HEK293T (cell line): Measurements from ENCODE around the gene EGLN3.
"Not testable (repeated sequence)": the region's sequence is repeated elsewhere in the genome, so short reads cannot be mapped to it uniquely, and the experiment has no call there.

Experiments used
- CTCF ChIA-PET: fragments of 350-600 bp; formaldehyde crosslinking; extraction: SDS; loops from one replicate; lab custom pipeline; 2021; ENCODE audit warnings: antibody characterized with exemption, inconsistent platforms; lab: Yijun Ruan, JAX
- POLR2A ChIA-PET: fragments of 350-600 bp; formaldehyde crosslinking; extraction: SDS; loops from one replicate; lab custom pipeline; 2020; ENCODE audit warnings: antibody characterized with exemption, inconsistent platforms; lab: Yijun Ruan, JAX
- DNase-seq: peaks from one replicate; pipeline ENCODE4 v3.0.0; 2012; ENCODE audit warnings: mixed read lengths; ENCODE audit errors: extremely low spot score
- ARNT ChIP-seq: fragments of 450-650 bp; IDR thresholded peaks from 2 replicates; pipeline ENCODE4 v1.6.1; 2017; ENCODE audit warnings: mild to moderate bottlenecking
- BHLHE40 ChIP-seq: fragments of 450-650 bp; IDR thresholded peaks from 2 replicates; pipeline ENCODE4 v1.6.1; 2016; ENCODE audit warnings: mild to moderate bottlenecking, moderate library complexity, borderline replicate concordance
- CTBP1 ChIP-seq: fragments of 450-650 bp; IDR thresholded peaks from 2 replicates; pipeline ENCODE4 v1.6.1; 2016; ENCODE audit warnings: borderline replicate concordance
- ELF4 ChIP-seq: fragments of 450-650 bp; IDR thresholded peaks from 2 replicates; pipeline ENCODE4 v1.6.1; 2017; ENCODE audit warnings: antibody characterized with exemption
- FOXA1 ChIP-seq: fragments of 450-650 bp; IDR thresholded peaks from 2 replicates; pipeline ENCODE4 v1.6.1; 2016; ENCODE audit warnings: mild to moderate bottlenecking
- FOXK2 ChIP-seq: fragments of 450-650 bp; IDR thresholded peaks from 2 replicates; pipeline ENCODE4 v1.6.1; 2016; ENCODE audit warnings: mild to moderate bottlenecking
- FOXM1 ChIP-seq: fragments of 450-650 bp; IDR thresholded peaks from 2 replicates; pipeline ENCODE4 v1.6.1; 2017; ENCODE audit warnings: mild to moderate bottlenecking, borderline replicate concordance
- HDGF ChIP-seq: fragments of 450-650 bp; IDR thresholded peaks from 2 replicates; pipeline ENCODE4 v1.6.1; 2017; ENCODE audit warnings: antibody characterized with exemption, borderline replicate concordance
- L3MBTL2 ChIP-seq: fragments of 450-650 bp; conservative IDR thresholded peaks from 2 replicates; pipeline ENCODE4 v1.6.1; 2016; ENCODE audit warnings: mild to moderate bottlenecking
- LEF1 ChIP-seq: fragments of 450-650 bp; IDR thresholded peaks from 2 replicates; pipeline ENCODE4 v1.6.1; 2017; ENCODE audit warnings: mild to moderate bottlenecking, borderline replicate concordance
- NFRKB ChIP-seq: fragments of 450-650 bp; IDR thresholded peaks from 2 replicates; pipeline ENCODE4 v1.6.1; 2016; ENCODE audit warnings: mild to moderate bottlenecking, moderate library complexity
- SP1 ChIP-seq: fragments of 450-650 bp; IDR thresholded peaks from 2 replicates; pipeline ENCODE4 v1.6.1; 2017
- SUZ12 ChIP-seq: fragments of 450-650 bp; IDR thresholded peaks from 2 replicates; pipeline ENCODE4 v1.6.1; 2016; ENCODE audit warnings: mild to moderate bottlenecking
- TARDBP ChIP-seq: fragments of 450-650 bp; IDR thresholded peaks from 2 replicates; pipeline ENCODE4 v1.6.1; 2016
- ZNF384 ChIP-seq: fragments of 450-650 bp; IDR thresholded peaks from 2 replicates; pipeline ENCODE4 v1.6.1; 2016
- TF ChIP-seq, protein P1 (sequence below): fragments of 450-650 bp; IDR thresholded peaks from 2 replicates; pipeline ENCODE4 v1.6.1; 2016

EGLN3 gene

GRCh38 chr14:33978892-33979612 is 28.2 kb upstream of the EGLN3 start:
- CTCF ChIA-PET: no interaction called here
- DNase-seq: no peak

GRCh38 chr14:33972583-33973081 is 21.8 kb upstream of the EGLN3 start:
- TF ChIP-seq, protein P1, sequence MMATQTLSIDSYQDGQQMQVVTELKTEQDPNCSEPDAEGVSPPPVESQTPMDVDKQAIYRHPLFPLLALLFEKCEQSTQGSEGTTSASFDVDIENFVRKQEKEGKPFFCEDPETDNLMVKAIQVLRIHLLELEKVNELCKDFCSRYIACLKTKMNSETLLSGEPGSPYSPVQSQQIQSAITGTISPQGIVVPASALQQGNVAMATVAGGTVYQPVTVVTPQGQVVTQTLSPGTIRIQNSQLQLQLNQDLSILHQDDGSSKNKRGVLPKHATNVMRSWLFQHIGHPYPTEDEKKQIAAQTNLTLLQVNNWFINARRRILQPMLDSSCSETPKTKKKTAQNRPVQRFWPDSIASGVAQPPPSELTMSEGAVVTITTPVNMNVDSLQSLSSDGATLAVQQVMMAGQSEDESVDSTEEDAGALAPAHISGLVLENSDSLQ: no peak
- TF ChIP-seq L3MBTL2: no peak
- no peak for TF ChIP-seq CTBP1
- TF ChIP-seq FOXK2: no peak
- TF ChIP-seq ZNF384: no peak
- TF ChIP-seq FOXM1: no peak
- TF ChIP-seq ARNT: no peak
- no peak for TF ChIP-seq SP1
- TF ChIP-seq LEF1: no peak
- TF ChIP-seq BHLHE40: no peak
- TF ChIP-seq HDGF: no peak
- TF ChIP-seq FOXA1: no peak
- no peak for TF ChIP-seq SUZ12
- TF ChIP-seq ELF4: no peak
- POLR2A ChIA-PET: no interaction called here
- DNase-seq: no peak
- CTCF ChIA-PET: interaction anchor here (1.0 kb wide), 1 partner anchor 359 kb away, joined by 9 read pairs; no protein-coding TSS in a partner anchor

More at GRCh38 chr14:33978892-33979612, 28.2 kb upstream of the EGLN3 start:
- POLR2A ChIA-PET: no interaction called here
- no peak for TF ChIP-seq FOXK2
- TF ChIP-seq L3MBTL2: no peak
- TF ChIP-seq FOXM1: no peak
- TF ChIP-seq FOXA1: no peak

GRCh38 chr14:33969846-33970245 is 19.0 kb upstream of the EGLN3 start:
- CTCF ChIA-PET, POLR2A ChIA-PET: not testable (repeated sequence)

GRCh38 chr14:33968722-33969121 is 17.8 kb upstream of the EGLN3 start:
- ChIA-PET CTCF (no interaction called here), POLR2A (no interaction called here)
- no peak for DNase-seq
- TF ChIP-seq HDGF: no peak

More at GRCh38 chr14:33969846-33970245, 19.0 kb upstream of the EGLN3 start:
- DNase-seq: not testable (repeated sequence)

DNA sequence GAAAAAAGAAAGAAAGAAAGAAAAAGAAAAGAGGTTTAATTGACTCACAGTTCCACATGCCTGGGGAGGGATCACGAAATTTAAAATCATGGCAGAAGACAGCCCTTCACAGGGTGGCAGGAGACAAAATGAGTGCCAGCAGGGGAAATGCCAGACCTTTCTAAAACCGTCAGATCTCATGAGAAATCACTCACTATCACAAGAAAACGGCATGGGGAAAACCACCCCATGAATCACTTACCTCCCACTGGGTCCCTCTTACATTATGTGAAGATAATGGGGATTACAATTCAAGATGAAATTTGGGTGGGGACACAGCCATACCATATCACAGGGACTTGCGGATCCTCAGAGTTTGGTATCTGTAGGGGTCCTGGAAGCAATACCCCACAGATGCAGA is 16.3 kb upstream of the EGLN3 start:
- ChIA-PET CTCF (interaction anchor here (0.6 kb wide), 1 partner anchor 133 kb away, joined by 3 read pairs; no protein-coding TSS in a partner anchor), POLR2A (no interaction called here)
- TF ChIP-seq FOXM1 (no peak), L3MBTL2 (no peak), HDGF (no peak), ZNF384 (no peak), NFRKB (no peak), SUZ12 (no peak), CTBP1 (no peak)
- TF ChIP-seq, protein P1: no peak
- no peak for DNase-seq

DNA sequence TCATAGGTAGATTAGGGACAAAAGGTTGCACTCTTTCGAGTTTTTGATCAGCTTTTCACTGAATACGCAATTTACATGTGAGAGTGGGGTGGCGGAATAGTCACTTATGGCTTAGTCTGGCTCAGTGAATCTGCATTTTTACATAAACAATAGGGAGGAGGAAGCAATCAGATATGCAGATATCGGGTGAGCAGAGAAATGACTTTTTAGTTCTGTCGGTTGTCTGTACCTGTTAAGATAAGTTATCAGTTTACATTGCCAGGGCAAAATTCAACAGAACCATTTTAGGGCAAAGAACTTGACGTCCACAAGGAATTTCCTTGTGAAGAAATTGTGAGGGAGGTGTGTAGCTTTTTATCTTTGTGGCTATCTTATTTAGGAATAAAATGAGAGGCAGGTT is 15.4 kb upstream of the EGLN3 start:
- ChIA-PET CTCF (no interaction called here), POLR2A (no interaction called here)
- no peak for TF ChIP-seq HDGF
- TF ChIP-seq LEF1: no peak
- TF ChIP-seq FOXA1: no peak
- TF ChIP-seq NFRKB: no peak
- TF ChIP-seq SP1: no peak
- no peak for TF ChIP-seq ZNF384
- no peak for TF ChIP-seq FOXK2
- TF ChIP-seq TARDBP: no peak
- no peak for TF ChIP-seq L3MBTL2
- no peak for TF ChIP-seq CTBP1
- no peak for DNase-seq

GRCh38 chr14:33964599-33965317 is 13.9 kb upstream of the EGLN3 start:
- ChIA-PET CTCF (interaction anchor here (0.6 to 0.8 kb wide), 2 partner anchors 12 to 527 kb away, joined by 3 read pairs; no protein-coding TSS in a partner anchor), POLR2A (interaction anchor here (0.9 kb wide), 1 partner anchor 95 kb away, joined by 6 read pairs; no protein-coding TSS in a partner anchor)
- DNase-seq: no peak

More at GRCh38 chr14:33964599-33965317, 13.9 kb upstream of the EGLN3 start:
- TF ChIP-seq HDGF: no peak
- TF ChIP-seq CTBP1: no peak
- no peak for TF ChIP-seq L3MBTL2
- TF ChIP-seq FOXM1: no peak
- TF ChIP-seq ELF4: no peak
- TF ChIP-seq ARNT: no peak
- TF ChIP-seq FOXK2: no peak
- TF ChIP-seq LEF1: no peak
- no peak for TF ChIP-seq NFRKB
- TF ChIP-seq, protein P1: no peak
- no peak for TF ChIP-seq FOXA1
- TF ChIP-seq BHLHE40: no peak
